Mammary epithelial cell (primary cell): ENCODE data around the gene SEL1L.

Experiments used
- CTCF ChIP-seq, 2 donors: IDR thresholded peaks in 1 of 2; conservative IDR thresholded peaks in 1 of 2; 2 replicates each; pipeline ENCODE4 v1.5.1; 2011 to 2012; ENCODE audit warnings: inconsistent platforms in 2 of 2, low read length in 2 of 2, mild to moderate bottlenecking in 2 of 2, control low read depth in 1 of 2, low read depth in 1 of 2; ENCODE audit not compliant: insufficient read depth in 1 of 2; ENCODE audit errors: extremely low read depth in 1 of 2
- EZH2 ChIP-seq: IDR thresholded peaks from 2 replicates; pipeline ENCODE4 v1.6.1; 2012; ENCODE audit warnings: low read length, inconsistent platforms, borderline replicate concordance

- TF ChIP-seq CTCF (conservative IDR thresholded peaks at IDR 0.05 in 1 of 2, IDR thresholded peaks at IDR 0.05 in 1 of 2; ENCODE audit: extremely low read depth in 1 of 2, insufficient read depth in 1 of 2, low read depth in 1 of 2, low read length in 2 of 2): no peak
- no peak for TF ChIP-seq EZH2
Observed at GRCh38 chr14:81447021-81447764, 86.5 kb downstream of the SEL1L start.
